HG03175 (cell line): ENCODE data around the gene C22orf15.

Source experiments
- ATAC-seq: cut with Tn5 transposase; IDR thresholded peaks from one replicate; pipeline ENCODE4 v1.9.1; 2021; ENCODE audit warnings: mild to moderate bottlenecking, moderate library complexity; ENCODE audit not compliant: unreplicated experiment

The C22orf15 gene

DNA sequence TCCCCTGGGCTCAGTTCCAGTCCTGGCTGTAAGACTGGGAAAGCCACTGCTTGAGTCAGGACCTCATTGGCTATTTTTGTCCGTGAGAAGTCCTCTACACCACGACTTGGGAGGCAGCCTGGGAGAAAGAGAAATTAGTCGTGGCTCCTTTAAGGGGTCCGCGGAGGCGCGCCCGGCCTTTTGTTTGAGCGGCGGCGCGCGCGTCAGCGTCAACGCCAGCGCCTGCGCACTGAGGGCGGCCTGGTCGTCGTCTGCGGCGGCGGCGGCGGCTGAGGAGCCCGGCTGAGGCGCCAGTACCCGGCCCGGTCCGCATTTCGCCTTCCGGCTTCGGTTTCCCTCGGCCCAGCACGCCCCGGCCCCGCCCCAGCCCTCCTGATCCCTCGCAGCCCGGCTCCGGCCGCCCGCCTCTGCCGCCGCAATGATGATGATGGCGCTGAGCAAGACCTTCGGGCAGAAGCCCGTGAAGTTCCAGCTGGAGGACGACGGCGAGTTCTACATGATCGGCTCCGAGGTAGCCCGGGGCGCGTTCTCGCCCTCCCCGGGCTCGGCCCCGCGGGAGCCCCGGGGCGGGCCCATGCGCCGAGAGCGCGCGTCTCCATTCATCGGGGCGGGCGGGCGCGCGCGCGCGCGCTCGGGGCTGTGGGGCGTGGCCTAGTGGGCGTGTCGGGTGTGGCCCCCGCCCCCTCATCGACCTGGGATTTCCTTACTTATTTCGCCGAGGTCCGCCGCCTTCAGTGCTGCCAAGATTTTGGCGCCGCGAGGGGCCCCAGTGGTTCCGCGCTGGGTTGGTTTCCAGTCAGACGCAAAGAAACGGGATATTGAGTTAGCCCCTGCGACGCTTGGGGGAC is 24.2 kb downstream of the C22orf15 start, which contains the start of gene SMARCB1:
TSS of gene SMARCB1 (plus strand) at position 215 of the 848 bp plus-strand sequence. CDS start at position 419, 204 bp downstream.
- peak; percentile 65 for ATAC-seq

DNA sequence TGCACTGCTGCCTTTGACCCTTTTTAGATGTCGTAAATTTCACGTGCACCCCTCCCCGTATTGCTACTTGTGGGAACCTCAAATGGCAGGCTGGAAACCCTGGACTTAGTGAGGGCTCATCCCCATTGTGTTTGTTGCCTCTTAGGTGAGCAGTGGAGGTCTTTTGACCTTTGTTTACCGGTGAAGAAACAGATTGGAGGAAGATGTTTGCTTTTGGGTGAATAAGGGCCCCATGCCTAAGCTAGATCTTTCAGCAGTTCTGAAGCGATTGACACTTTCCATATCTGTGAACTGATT is 24.8 kb downstream of the C22orf15 start:
- peak; percentile 27 for ATAC-seq

DNA sequence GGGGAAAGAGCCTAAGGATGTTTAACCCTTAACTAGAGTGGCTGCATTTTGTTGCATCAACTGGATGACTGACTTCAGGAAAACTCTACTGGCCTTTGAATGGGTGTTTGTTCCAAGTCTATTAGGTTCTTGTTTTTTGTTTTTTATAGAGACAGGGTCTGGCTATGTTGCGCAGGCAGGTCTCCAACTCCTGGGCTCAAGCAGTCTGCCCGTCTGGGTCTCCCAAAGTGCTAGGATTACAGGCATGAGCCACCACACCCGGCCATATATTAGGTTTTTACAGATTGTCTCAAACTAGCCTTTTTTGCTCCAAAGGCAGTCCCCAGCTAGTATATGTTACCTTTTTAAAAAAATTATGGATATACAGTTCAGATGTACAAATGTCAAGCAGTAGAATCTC is 25.1 kb downstream of the C22orf15 start:
- ATAC-seq: no peak

DNA sequence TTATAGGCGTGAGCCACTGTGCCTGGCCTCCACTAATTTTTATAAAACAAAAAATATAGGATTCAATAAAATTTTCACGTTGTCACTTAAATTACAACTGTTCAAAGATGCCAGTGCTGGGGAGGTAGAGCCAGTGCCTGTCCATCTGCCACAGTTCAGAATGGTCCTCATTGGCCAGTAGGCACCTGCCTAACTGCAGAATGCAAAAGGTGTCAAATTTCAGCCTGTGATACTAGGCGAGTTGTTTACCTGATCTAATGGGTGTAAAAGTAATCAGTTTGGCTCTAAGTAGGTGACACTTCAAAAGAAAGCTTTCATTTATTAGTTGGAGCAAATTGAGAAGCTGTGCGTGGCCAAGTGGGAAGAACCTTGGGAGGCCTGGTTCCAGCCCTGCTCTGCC is 26.3 kb downstream of the C22orf15 start:
- ATAC-seq: no peak

DNA sequence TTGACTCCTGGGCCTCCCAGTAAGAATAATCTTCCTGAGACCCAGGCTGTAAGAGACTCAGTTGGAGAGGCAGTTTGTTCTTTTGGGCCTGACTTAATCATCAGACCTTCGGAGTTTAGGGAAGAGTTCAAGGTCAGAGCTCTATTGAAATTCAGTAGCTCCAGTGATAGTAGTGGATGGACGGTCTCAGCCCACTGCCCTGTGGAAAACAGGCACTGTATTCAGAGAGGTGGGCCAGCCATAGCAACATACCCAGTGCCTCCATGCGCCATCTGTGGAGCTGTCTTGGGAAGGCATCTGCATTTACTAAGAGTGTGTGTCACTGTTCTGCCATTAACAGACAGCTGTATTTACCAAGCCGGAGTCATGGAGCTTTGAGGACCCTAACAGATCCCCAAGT is 26.8 kb downstream of the C22orf15 start:
- ATAC-seq: no peak

DNA sequence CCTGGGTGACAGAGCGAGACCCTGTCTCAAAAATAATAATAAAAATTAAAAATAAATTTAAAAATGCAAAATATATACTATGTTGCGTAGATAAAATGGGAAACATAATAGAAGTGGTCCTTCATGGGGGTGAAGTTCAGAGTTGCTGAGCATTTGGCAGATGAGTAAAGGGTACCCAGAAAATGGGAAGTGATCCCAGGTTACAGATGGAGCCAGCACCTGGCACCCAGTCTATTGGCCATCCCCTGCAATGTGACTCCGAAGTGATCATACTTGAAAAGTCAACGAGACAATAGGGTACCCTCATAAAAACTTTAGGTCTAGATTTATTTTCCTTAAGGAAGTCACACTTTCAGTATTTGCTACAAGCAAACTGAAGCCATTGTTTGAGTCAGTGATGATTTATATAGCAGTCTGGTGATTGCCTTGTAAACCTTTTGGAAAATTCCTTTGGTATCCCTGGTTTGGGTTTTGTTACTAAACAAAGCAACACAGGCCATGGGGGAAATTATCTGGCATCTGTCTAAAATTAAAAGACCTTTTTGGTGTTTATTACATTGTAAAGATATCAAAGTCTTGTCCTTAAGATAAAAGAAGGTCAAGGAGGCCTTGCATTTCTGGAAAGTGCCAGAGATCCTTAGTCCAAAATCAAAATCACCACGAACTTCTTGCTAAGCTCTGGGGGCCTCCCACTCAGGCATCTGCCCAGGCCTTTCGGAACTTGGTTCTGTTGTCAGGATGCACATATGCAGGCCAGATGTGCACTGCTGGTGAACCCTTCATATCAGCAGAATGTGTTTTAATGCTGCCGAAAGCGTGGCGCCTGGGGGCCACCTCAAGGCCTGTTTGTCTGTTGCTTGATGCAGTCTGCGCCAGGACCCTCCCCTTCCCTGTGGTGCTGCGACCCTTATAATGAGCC is 28.3 kb downstream of the C22orf15 start:
- ATAC-seq: no peak

DNA sequence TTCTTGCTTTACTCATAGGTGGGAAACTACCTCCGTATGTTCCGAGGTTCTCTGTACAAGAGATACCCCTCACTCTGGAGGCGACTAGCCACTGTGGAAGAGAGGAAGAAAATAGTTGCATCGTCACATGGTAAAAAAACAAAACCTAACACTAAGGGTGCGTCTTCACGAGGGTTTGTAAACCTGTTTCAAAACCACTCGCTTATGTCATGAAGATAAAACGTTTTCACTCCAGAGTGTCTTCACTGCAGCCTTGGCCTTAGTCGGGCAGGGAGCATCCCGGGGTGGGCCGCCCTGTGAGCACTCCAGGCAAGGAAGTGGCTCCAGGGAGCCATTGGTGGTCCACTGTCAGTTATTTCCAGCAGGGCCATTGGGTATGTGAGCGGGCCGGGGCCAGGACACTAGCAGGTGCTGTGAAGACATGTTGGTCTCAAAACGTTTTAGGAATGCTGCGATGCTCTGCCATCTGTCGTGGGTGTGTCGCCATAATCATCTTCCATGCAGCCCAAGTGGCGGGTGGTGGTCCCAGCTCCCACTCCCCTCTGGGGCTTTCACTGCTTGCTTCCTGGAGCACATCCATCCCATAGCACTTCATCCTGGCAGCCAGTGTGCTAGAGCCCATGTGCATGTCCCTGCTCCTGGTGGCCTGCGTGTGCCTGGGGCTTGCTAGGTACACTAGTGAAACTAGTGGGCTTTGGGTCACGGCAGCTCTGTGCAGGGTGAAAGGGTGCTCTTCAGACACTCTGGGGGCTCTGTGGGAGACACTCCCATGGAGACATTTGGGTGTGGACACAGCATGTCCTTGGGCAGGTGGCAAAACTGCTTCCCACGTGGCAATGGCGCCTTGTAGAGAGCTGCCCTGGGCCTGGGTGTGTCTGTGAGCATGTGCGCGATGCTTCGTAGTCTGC is 29.2 kb downstream of the C22orf15 start:
- ATAC-seq: no peak

DNA sequence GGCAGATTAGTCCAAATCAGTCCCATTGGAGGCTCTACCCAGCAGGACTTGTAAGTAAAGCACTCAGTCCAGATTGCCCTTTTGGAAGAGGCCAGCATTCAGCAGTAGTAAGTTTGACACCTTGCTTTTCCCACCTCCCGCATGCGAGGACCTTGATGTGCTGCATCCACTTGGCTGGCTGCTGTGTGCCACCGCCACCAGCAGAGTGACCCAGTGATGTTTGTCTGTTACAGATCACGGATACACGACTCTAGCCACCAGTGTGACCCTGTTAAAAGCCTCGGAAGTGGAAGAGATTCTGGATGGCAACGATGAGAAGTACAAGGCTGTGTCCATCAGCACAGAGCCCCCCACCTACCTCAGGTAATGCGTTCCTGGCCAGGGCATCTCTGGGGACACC is 30.5 kb downstream of the C22orf15 start:
- ATAC-seq: no peak

DNA sequence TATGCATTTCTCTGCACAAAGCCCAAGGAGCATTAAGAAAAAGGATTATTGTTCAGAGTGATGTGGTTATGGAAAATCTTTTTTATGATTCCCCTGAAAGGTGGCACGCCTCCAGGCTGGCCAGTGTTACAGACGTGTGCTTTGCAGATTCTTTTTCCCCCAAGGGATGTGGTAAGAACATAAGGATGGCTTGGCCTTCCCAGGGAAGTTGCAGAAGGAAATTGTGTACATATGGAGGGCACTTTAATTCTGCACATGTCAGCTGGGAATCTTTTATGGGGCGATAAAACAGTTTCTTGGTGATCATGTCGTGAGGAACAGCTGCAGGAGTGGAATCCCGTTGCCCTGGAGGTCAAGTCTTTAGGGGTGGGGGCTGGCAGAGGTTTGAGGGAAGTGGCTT is 33.7 kb downstream of the C22orf15 start:
- ATAC-seq: no peak

DNA sequence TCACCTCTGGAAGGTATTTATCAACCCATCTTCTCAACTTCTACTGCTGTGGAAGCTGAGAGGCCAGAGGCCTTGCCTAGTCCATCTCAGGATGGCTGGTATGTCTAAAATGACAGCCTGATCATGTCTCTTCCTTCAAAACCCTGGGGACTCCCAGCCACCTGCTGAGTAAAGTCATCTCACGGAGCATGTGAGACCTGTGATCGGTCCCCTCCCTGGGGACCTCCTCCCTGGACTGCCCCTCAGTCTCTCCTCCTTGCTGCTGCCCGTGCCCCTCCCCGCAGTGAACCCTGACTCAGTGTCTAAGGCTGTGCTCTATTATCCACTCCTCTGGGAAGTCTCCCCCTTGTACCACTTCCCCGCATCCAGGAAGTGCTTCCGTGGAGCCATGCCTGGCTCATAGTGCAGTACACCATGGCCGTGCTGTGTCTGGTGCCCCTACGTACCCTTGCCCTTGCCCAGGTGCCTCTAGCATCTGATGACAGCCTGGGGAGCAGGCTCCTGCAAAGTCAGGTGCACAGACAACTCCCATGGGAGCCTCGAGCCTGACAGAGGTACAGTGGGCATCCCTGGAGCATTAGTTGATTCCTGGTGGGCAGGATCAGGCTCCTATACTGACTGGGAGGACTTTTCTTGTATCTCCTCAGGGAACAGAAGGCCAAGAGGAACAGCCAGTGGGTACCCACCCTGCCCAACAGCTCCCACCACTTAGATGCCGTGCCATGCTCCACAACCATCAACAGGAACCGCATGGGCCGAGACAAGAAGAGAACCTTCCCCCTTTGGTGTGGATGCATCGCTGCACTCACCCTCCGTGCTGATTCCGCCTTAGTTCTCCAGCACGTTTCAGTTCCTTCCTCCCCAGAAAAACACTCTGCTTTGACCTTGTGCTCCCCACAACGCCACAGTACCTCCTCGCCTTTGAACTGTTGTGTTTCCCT is 37.8 kb downstream of the C22orf15 start:
- peak; percentile 58 for ATAC-seq

DNA sequence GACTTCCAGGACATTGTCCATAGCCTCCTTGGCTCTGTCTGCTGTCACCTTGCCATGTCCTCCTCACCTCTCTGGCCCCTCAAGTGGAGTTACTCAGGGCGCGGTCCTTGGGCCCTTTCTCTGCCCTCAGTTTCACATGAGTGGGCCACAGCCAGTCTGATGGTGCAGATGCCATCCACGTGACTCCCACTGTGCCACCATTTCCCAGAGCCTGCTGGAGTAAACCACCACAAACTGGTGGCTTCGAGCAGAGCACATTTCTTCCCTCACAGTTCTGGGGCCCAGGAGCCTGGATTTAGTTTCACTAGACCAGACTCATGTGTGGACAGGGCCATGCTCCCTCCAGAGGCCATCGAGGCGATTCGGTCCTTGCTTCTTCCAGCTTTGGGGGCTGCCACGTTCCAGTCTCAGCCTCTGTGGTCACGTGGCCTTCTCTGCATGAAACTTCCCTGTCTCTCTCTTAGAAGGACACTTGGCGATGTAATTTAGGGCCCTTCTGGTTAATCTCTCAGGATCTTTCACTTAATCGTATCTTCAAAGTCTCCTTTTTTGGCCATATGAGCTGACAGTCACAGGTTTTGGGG is 38.5 kb downstream of the C22orf15 start:
- no peak for ATAC-seq

DNA sequence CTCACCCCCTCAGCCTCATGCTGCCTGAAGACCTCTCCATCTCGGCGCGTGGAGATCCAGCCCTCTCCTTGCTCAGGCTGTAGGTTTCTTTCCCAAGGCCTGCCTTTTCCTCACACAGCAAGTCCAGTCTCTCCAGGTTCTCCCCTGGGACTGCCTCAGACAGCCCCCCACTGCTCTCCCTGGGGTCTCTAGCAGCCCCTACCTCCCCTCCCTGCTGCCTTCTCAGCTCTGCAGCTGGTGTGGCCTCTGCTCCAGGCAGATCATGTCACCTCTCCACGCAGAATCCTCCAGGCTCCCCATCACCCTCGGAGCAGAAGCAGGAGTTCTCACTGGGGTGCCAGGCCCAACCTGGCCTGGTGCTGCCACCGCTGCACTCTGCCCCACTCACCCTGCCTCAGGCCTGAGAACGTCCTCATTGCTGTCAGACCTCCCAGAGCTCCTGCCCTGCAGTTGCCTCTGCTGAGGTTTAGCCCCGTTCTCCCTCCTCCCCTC is 39.1 kb downstream of the C22orf15 start:
- no peak for ATAC-seq

DNA sequence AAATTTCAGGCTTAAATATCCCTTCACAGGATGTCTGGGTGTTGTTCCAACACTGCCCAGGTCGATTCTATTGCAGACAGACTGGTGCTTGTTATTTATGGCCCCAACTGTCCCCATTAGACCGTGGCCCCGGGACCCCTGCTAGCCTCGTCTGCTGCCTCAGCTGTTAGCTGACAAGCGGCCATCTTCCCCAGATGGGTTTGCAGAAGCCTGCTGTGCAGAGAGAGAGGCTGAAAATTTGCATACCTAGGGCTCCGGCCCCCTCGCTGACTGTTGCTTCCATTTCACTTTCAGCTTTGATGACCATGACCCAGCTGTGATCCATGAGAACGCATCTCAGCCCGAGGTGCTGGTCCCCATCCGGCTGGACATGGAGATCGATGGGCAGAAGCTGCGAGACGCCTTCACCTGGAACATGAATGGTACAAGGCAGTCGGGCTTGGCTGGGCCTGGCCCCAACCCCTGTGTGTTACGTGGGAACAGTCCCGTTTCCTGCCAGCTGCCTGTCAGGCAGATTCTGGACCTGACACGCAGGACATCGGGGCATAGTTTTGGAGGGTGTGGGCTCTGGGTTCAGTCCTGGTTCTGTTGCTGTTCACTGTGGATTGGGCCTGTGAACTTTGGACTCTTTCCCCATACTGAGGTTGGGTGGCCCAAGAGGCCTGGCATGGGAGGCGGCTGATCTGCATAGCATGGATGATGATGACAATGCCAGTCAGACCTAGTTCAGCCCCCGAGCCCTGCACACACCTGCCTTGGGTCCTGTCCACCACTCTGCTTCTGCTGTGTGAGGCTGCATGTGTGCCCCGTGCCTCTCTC is 40.4 kb downstream of the C22orf15 start:
- ATAC-seq: no peak

DNA sequence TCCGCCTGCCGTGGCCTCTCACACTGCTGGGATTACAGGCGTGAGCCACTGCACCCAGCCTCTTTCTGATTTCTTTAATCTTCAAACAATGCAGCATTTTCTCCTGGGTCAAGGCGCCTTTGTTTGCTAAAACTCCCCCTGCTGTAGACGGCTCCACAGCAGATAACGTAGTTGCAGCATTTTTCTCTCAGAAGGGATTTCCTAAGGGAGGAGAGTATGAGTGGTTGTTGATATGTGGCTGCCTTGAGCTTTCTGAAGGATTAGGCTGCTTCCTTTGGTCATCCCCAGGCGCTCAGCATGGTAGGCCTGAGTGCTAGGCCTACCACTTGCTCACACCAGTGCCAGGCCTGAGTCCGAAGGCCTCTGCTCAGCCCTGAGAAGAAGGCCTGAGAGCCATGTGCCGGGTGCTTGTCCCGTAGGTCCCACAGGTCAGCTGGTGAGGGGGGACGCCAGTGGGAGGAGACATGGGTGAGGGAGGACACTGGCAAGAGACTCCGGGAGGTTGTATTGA is 42.0 kb downstream of the C22orf15 start:
- ATAC-seq: no peak

DNA sequence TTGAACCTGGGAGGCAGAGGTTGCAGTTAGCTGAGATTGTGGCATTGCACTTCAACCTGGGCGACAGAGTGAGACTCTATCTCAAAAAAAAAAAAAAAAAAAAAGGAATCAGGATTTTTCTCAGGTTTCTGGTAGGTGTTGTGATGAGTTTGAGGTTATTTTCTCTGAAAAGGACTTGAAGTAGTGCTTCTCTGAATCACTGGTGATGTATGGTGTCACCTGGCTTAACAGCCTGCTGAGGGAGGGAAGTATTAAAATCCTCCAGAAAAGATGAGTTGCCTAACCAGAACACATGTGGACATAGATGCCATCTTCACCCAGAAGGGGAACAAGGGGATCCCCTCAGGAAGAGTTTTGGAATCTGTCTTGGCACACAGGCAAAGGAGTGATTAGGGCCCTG is 44.0 kb downstream of the C22orf15 start:
- ATAC-seq: no peak

DNA sequence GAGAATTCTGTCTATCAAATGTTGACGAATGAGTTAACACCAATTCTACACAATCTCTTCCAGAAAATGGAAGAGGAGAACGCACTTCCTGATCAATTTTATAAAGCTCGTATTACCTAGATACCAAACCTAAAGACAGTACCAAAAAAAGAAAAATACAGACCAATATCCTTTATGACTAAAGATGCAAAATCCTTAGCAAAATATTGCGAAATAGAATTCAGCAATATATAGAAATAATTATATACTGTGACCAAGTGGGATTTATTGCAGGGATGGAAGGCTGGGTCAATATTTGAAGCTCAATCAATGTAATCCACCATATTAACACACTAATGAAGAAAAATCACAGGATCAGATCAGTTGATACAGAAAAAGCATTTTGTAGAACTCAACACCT is 49.6 kb downstream of the C22orf15 start:
- ATAC-seq: no peak
